Measurements from ENCODE around the gene UBE2L3.

Gene UBE2L3

DNA sequence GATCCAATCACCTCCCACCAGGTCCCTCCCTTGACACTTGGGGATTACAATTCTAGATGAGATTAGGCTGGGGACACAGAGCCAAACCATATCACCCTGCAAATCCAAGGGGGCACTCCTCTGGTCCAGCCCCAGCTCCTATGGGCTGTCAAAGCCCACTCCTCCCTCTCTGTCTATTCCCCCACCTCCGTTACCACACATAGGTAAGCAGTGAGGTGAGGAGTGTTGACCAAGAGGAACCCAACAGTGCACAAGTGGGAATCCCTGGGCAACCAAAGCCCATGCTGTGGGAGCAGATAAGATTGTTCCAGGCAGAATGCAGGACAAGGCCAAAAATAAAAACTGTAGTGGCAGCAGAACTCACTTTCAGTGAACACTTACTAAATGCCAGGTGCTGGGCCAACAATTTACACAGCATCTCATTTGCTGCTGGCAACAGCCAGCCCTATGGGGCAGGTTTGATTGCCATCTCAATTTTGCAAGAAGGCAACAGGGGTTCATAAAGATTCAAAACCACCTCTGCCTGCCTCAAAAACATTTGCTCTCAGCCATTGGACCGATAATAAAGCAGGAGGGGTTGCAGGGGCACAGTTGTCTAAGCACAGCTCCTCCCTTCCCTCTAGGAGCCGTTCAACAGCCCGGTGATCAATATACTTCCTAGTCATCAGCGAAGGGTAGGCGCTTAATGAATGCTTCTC lies 83.5 kb downstream of the UBE2L3 start:
- peak; percentile 53 for DNase-seq

GRCh38 chr22:21651521-21652009 lies 84.1 kb downstream of the UBE2L3 start:
- DNase-seq: no peak

DNA sequence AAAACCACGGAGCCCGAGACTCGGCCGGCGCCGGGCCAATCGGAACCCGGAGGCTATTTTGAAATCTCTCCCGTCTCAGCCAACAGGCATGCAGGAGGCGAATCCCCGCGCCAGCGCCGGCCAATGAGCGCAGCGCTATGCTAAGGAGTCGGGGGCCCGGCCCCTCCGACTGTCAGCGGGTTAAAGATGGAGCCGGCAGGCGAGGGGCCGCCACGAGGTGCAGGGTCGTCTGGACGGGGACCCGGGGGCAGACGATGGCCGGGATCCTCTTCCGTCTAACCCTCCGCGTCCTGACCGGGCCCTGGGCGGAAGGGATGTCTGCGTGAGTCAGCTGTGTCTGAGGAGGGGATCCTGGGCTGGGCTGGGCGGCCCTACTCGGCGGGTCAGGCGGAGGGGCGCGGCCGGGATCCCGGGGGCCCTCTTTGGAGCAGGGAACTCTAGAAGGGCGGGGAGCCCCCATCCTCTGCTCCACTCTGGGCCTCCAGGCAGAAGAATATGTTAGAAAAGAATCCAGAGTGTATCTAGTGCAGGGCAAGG lies 84.6 kb downstream of the UBE2L3 start:
- peak; percentile 95 for DNase-seq

DNA sequence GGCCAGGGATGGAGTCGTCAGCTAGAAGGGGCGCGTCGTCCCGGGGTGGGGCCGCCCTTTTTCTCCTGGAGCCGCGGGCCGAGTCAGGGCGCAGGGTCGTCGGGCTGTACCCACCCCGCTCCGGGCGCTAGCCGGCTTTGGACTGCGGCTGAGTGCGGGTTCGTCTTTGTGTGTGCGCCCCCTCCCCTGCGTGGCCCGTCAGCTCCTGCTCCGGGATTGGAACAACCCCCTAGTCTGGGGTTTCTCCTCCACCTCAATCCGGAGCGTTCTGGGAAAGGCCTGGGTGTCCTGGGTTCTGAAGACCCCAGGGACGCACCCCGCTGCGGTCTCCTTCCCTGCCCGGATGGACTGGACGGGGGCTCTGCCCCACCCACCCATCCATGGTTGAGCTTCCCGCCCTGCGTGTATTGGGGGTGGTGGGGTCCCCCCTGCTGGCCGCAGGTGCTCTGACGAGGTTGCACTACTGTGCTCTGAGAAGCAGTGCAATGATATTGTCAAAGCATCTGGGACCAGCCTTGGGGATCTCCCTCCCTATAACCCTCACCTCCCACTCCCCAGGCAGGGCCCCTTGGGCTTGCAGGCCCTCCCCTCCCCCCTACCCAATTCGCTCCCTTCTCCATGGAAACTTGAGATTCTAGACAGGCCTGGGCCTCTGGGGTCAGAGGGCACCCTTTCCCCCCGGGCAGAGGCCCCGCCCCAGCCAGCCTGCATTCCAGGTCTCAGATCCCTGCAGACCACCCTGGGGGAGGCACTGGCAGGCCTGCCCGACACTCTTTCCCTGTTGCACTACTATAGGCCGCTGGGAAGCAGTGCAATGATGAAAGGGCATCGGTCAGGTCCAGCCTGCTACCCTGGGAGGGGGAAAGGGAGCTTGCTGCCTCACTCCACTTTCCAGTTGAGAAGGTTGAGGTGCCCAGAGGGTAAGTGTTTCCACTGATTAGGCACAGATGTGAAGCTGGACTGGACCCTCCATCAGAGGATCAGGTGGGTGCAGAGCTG lies 85.3 kb downstream of the UBE2L3 start:
- no peak for DNase-seq

- no peak for DNase-seq
Observed at GRCh38 chr22:21657020-21657359, 89.5 kb downstream of the UBE2L3 start.

DNA sequence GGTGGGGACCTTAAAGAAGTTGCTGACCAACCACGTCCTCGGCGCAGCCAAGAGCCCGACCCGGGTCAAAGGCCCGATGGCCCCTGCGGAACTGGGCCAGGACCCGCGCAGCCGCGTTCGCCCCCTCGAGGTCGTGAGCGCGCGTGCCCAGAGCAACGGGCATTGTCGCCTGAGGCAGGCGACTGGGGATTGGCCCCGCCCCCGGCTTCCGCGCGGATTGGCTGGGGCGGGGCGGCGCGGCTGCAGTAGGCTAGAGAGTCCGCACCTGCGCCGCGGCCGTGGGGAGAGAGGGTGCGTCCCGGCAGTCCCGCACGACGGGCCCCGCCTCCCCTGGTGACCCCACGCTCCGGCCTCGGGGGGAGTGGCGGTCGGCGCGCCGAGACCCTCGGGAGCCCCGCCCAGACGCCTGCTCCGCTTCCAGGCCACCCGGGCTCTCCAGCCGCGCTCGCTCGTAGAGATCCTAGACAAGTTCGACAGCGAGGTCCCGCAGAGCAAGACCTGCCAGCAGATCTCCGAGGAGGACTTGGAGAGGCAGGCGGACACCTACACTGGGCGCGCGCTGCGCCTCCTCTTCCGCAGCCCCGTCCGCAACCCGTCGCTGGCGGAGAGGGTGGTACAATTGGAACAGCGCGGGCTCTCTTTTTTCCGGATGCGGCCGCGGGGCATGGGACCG lies 90.0 kb downstream of the UBE2L3 start:
- peak; percentile 90 for DNase-seq

GRCh38 chr22:21659864-21660525 lies 92.5 kb downstream of the UBE2L3 start:
- DNase-seq: no peak

GRCh38 chr22:21660904-21661303 lies 93.4 kb downstream of the UBE2L3 start:
- DNase-seq: no peak

DNA sequence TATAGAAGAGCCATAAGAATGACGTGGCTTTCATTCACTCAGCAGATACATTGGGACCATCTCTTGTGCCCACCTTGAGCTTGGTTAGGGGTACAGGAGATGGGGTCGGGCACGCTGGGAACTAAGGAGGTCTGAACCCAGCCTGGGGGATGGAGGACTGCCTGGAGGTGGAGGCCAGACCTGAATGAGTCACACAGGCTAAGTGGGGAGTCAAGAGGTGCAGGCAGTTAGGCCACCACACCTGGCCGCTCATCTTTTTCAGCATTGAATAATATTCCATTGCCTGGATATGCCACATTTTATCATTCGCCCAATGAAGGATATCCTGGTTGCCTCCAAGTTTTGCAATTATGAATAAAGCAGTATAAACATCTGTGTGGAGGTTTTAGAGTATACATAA lies 94.5 kb downstream of the UBE2L3 start:
- no peak for DNase-seq

GRCh38 chr22:21663738-21664137 lies 96.2 kb downstream of the UBE2L3 start:
- DNase-seq: no peak

- DNase-seq: no peak
Observed at GRCh38 chr22:21665047-21665851, 97.7 kb downstream of the UBE2L3 start.

DNA sequence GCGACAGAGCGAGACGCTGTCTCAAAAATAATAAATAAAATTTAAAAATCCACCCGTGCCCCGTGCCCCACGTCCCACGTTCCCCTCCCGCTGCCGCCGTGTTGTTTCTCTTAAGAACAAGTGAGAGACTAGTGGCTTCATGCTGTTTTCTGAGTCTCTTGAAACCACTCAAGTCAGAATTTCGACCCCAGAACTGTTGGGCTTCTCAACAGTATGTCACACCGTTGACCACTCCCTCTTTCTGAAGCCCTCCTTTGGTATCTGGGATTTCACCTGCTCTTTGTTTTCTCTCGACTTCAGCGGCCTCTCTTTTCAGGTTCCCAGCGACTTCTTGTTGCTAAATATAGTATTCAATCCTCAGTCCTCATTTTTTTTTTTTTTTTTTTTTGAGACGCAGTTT lies 99.3 kb downstream of the UBE2L3 start:
- DNase-seq: no peak

- DNase-seq: no peak
Observed at GRCh38 chr22:21669026-21669425, 101.5 kb downstream of the UBE2L3 start.

DNA sequence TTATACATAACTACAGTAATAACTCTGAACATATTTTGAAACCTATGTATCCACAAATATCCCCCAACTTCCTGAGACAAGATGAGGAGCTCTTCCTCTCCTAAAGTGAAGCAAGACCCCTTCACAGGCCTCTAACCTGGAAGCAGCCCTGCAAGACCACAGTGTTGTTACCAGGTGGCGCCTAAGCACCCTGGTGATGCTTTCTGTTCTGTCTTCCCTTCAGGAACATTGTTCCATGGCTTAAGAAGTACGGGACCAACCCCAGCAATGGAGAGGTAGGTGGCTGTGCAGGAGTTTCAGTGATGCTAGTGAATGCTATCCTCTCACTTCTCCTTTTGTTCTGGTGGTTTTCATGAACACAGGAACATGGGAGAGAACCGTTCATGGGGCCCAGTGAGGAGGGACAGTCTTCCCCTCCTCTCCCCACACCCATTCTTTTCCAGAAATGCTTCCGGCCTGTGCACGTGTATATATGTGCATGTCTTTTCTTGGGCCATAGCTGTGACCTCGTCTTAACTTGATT lies 104.7 kb downstream of the UBE2L3 start:
- DNase-seq: no peak
